SK-N-SH (cell line): Measurements from ENCODE around the gene SLC38A3. TPM values are rescaled to one million over a fixed set of nuclear protein-coding genes. Genes with fewer than 3 reads are reported as not detected.
A peak's percentile ranks its signal among the peaks of the same experiment; 100 is the strongest.

Experiments
- CTCF ChIA-PET: fragments of 300-600, 350-600 bp; formaldehyde crosslinking; extraction: SDS; loops from one replicate; lab custom pipeline; 2021; lab: Yijun Ruan, JAX
- POLR2A ChIA-PET: fragments of 350-600 bp; sonication (Branson Sonifier 250); formaldehyde crosslinking; extraction: SDS; loops from one replicate; lab custom pipeline; 2020; ENCODE audit warnings: antibody characterized with exemption, inconsistent platforms; lab: Yijun Ruan, JAX
- DNase-seq: peaks from one replicate; pipeline ENCODE4 v3.0.0; 2012
- H2AFZ ChIP-seq: fragments of 200-600 bp; sonication (generic); 2 replicates; pipeline ENCODE4 v1.8.1; 2016; ENCODE audit warnings: antibody characterized with exemption, mild to moderate bottlenecking, low read depth
- H3F3A ChIP-seq: fragments of 200-600 bp; sonication (generic); replicated peaks from 2 replicates; pipeline ENCODE3; 2016; ENCODE audit warnings: antibody characterized with exemption, mild to moderate bottlenecking; ENCODE audit not compliant: insufficient read depth
- H3K27ac ChIP-seq, 2 experiments: fragments of 200-500 bp in 1 of 2; fragments of 200-600 bp in 1 of 2; sonication (Bioruptor generic) in 1 of 2; sonication (generic), shearing (Covaris generic) in 1 of 2; 2 replicates each; pipeline versions ENCODE4 v1.5.1 to v1.6.1; 2014 to 2016; ENCODE audit warnings: low read depth in 2 of 2, inconsistent platforms in 1 of 2, low read length in 1 of 2, mild to moderate bottlenecking in 1 of 2, mixed read lengths in 1 of 2
- H3K27me3 ChIP-seq: fragments of 200-600 bp; sonication (generic), shearing (Covaris generic); 2 replicates; pipeline ENCODE4 v1.6.1; 2016; ENCODE audit warnings: mixed run types; ENCODE audit not compliant: insufficient read depth
- H3K36me3 ChIP-seq, 2 experiments: fragments of 200-500 bp in 1 of 2; fragments of 200-600 bp in 1 of 2; sonication (Bioruptor generic) in 1 of 2; sonication (generic) in 1 of 2; replicated peaks in 1 of 2; 2 replicates each; pipeline versions ENCODE3 to v1.5.1; 2014 to 2016; ENCODE audit warnings: low read length in 1 of 2, mild to moderate bottlenecking in 1 of 2; ENCODE audit not compliant: insufficient read depth in 2 of 2, control insufficient read depth in 1 of 2
- H3K4me1 ChIP-seq, 2 experiments: fragments of 200-500 bp in 1 of 2; fragments of 200-600 bp in 1 of 2; sonication (Bioruptor generic) in 1 of 2; sonication (generic), shearing (Covaris generic) in 1 of 2; 2 replicates each; pipeline versions ENCODE4 v1.5.1 to v1.6.1; 2014 to 2016; ENCODE audit warnings: low read depth in 1 of 2, low read length in 1 of 2, mixed run types in 1 of 2; ENCODE audit not compliant: insufficient read depth in 2 of 2, control insufficient read depth in 1 of 2
- H3K4me2 ChIP-seq: fragments of 200-600 bp; sonication (generic), shearing (Covaris generic); 2 replicates; pipeline ENCODE4 v1.6.1; 2017; ENCODE audit warnings: mixed run types
- H3K4me3 ChIP-seq, 2 experiments: fragments of 200-500 bp in 1 of 2; fragments of 200-600 bp in 1 of 2; sonication (Bioruptor generic) in 1 of 2; sonication (generic), shearing (Covaris generic) in 1 of 2; 2 replicates each; pipeline versions ENCODE4 v1.5.1 to v1.8.1; 2014 to 2016; ENCODE audit warnings: low read depth in 2 of 2, inconsistent platforms in 1 of 2, low read length in 1 of 2, mild to moderate bottlenecking in 1 of 2, mixed read lengths in 1 of 2, moderate library complexity in 1 of 2
- H3K79me2 ChIP-seq: fragments of 200-600 bp; sonication (generic); 2 replicates; pipeline ENCODE4 v1.8.1; 2017; ENCODE audit warnings: mild to moderate bottlenecking; ENCODE audit not compliant: insufficient read depth
- H3K9ac ChIP-seq: fragments of 200-600 bp; sonication (generic); 2 replicates; pipeline ENCODE4 v1.6.1; 2017; ENCODE audit warnings: mixed run types
- H3K9me2 ChIP-seq: fragments of 200-600 bp; sonication (generic); 2 replicates; pipeline ENCODE4 v1.6.1; 2017; ENCODE audit warnings: mixed run types
- H3K9me3 ChIP-seq: fragments of 200-600 bp; sonication (generic); 2 replicates; pipeline ENCODE4 v1.6.1; 2017; ENCODE audit warnings: mixed run types, mild to moderate bottlenecking, moderate library complexity
- H4K20me1 ChIP-seq: fragments of 200-600 bp; sonication (generic); 2 replicates; pipeline ENCODE4 v1.6.1; 2017; ENCODE audit warnings: mild to moderate bottlenecking, mixed run types; ENCODE audit not compliant: insufficient read depth
- CTCF ChIP-seq: fragments of 200-600 bp; sonication (generic); IDR thresholded peaks from 2 replicates; pipeline ENCODE4 v1.6.1; 2017; ENCODE audit warnings: antibody characterized with exemption, mild to moderate bottlenecking, moderate library complexity
- EP300 ChIP-seq, 2 experiments: IDR thresholded peaks; 2 replicates each; pipeline versions ENCODE4 v1.4.0 to v1.6.1; 2012; ENCODE audit warnings: borderline replicate concordance in 1 of 2, low read depth in 1 of 2, low read length in 1 of 2
- EZH2phosphoT487 ChIP-seq: fragments of 200-600 bp; sonication (generic); IDR thresholded peaks from 2 replicates; pipeline ENCODE4 v1.6.1; 2017; ENCODE audit warnings: low read depth, mixed run types, mild to moderate bottlenecking, antibody characterized with exemption, moderate library complexity, borderline replicate concordance
- FOSL2 ChIP-seq: IDR thresholded peaks from 2 replicates; pipeline ENCODE4 v1.4.0; 2012; ENCODE audit warnings: low read depth, mild to moderate bottlenecking, moderate library complexity, borderline replicate concordance
- FOXJ3 ChIP-seq: sonication (generic); formaldehyde crosslinking; IDR thresholded peaks from 2 replicates; pipeline ENCODE4 v1.5.1; 2020; ENCODE audit warnings: mild to moderate bottlenecking, missing genetic modification reagents
- IRF3 ChIP-seq: fragments of 150-350 bp; IDR thresholded peaks from 2 replicates; pipeline ENCODE4 v1.6.1; 2016; ENCODE audit warnings: mild to moderate bottlenecking, low read depth, low read length
- JUND ChIP-seq: IDR thresholded peaks from 2 replicates; pipeline ENCODE4 v1.4.0; 2012
- MEF2A ChIP-seq: IDR thresholded peaks from 2 replicates; pipeline ENCODE4 v1.4.0; 2012; ENCODE audit warnings: low read depth, borderline replicate concordance
- PBX3 ChIP-seq: IDR thresholded peaks from 2 replicates; pipeline ENCODE4; 2012
- RCOR1 ChIP-seq: fragments of 150-350 bp; IDR thresholded peaks from 2 replicates; pipeline ENCODE4 v1.6.1; 2017; ENCODE audit warnings: antibody characterized with exemption, low read length
- REST ChIP-seq: IDR thresholded peaks from 2 replicates; pipeline ENCODE4 v1.6.1; 2012; ENCODE audit warnings: mild to moderate bottlenecking, low read depth, low read length, moderate library complexity
- RXRA ChIP-seq: IDR thresholded peaks from 2 replicates; pipeline ENCODE4 v1.4.0; 2012; ENCODE audit warnings: low read depth, mild to moderate bottlenecking, borderline replicate concordance
- USF2 ChIP-seq: fragments of 150-350 bp; IDR thresholded peaks from 2 replicates; pipeline ENCODE4 v1.6.1; 2017; ENCODE audit warnings: antibody characterized with exemption, low read length, low read depth, borderline replicate concordance
- YY1 ChIP-seq: IDR thresholded peaks from 2 replicates; pipeline ENCODE4 v1.4.0; 2012; ENCODE audit warnings: low read depth, mild to moderate bottlenecking
- WGBS: methylation state at CpG from one replicate; pipeline ENCODE4 v1.1.6; 2017; ENCODE audit warnings: low lambda C conversion rate; 5-methylcytosine and 5-hydroxymethylcytosine counted together
- polyA plus RNA-seq, 3 experiments: library from polyadenylated mRNA; depleted of rRNA; stranded (reverse); fragments of >200 nt; gene quantifications; 2 replicates each; pipeline ENCODE4 v1.2.3, GENCODE V29; 2012

SLC38A3 gene
- polyA plus RNA-seq, 1 of the 3 experiments (the other 2 are of a cell fraction) = 0.84 TPM

GRCh38 chr3:50163572-50164455 lies 41.3 kb upstream of the SLC38A3 start (continued):
- TF ChIP-seq CTCF = no peak
- TF ChIP-seq MEF2A = no peak
- no peak for TF ChIP-seq USF2
- TF ChIP-seq PBX3 = peak; percentile 94
- TF ChIP-seq REST = peak; percentile 23; the same call in 1 of the 2 replicates

GRCh38 chr3:50164481-50164880 lies 40.6 kb upstream of the SLC38A3 start:
- Histone ChIP-seq H3K36me3 (peaks cover 0 to 3% of the 10 kb centered on the region in 2 experiments), H3K4me3 (no peak overlapping the region), H3K9ac (no peak overlapping the region; the same call in 1 of the 2 replicates), H3K4me1 (peaks cover 22 to 51% of the 10 kb centered on the region in 2 experiments; a peak in 3 of 4 replicates), H3K9me3 (no peaks in the 10 kb centered on the region), H4K20me1 (no peaks in the 10 kb centered on the region), H3K9me2 (no peaks in the 10 kb centered on the region), H3K79me2 (peaks cover 17% of the 10 kb centered on the region), H3K4me2 (peak overlapping the region; percentile 69), H3F3A (peaks cover 18% of the 10 kb centered on the region), H3K27me3 (no peaks in the 10 kb centered on the region), H2AFZ (no peak overlapping the region), H3K27ac (peak overlapping the region; percentile 82; a peak in 3 of 4 replicates)
- ChIA-PET CTCF (interaction anchor here (0.5 to 2.6 kb wide), 12 partner anchors 9 to 110 kb away, joined by 3 to 9 read pairs (median 4); no protein-coding TSS in a partner anchor), POLR2A (interaction anchor here (1.1 kb wide), 1 partner anchor 28 kb away, joined by 3 read pairs; no protein-coding TSS in a partner anchor)
- DNase-seq = no peak
- no CpG with 5 or more reads among the region's 1 CpG for WGBS
- TF ChIP-seq RXRA = no peak
- TF ChIP-seq JUND = no peak
- TF ChIP-seq YY1 = no peak
- no peak for TF ChIP-seq RCOR1
- TF ChIP-seq REST = no peak
- no peak for TF ChIP-seq FOXJ3 (CRISPR knock-in tag)
- no peak for TF ChIP-seq EZH2phosphoT487
- no peak for TF ChIP-seq IRF3
- no peak for TF ChIP-seq EP300 (IDR thresholded peaks at IDR 0.05; ENCODE audit: borderline replicate concordance in 1 of 2, low read depth in 1 of 2, low read length in 1 of 2)
- TF ChIP-seq FOSL2 = no peak
